CD14-positive monocyte (primary cell): Measurements from ENCODE around the gene HOXC13. TPM values are rescaled to one million over a fixed set of nuclear protein-coding genes. Genes with fewer than 3 reads are reported as not detected.
A peak's percentile ranks its signal among the peaks of the same experiment; 100 is the strongest.

Source experiments
- DNase-seq, 3 donors: peaks; one replicate each; pipeline ENCODE4 v3.0.0-alpha.2; 2011 to 2022
- H2AFZ ChIP-seq: 2 replicates; pipeline ENCODE4 v1.6.0; 2012; ENCODE audit warnings: mild to moderate bottlenecking, low read depth, low read length, inconsistent platforms; ENCODE audit not compliant: insufficient read depth, poor library complexity, severe bottlenecking
- H3K27ac ChIP-seq, 2 donors: 1 replicate in 1 of 2; 2 replicates in 1 of 2; pipeline ENCODE4 v1.5.1; 2012 to 2013; ENCODE audit warnings: low read length in 2 of 2, control low read depth in 1 of 2, inconsistent platforms in 1 of 2, low read depth in 1 of 2, mild to moderate bottlenecking in 1 of 2
- H3K27me3 ChIP-seq, 2 donors: one replicate each; pipeline versions ENCODE4 v1.6.0 to v1.6.1; 2011 to 2013; ENCODE audit warnings: low read length in 2 of 2; ENCODE audit not compliant: control insufficient read depth in 2 of 2, insufficient read depth in 2 of 2
- H3K36me3 ChIP-seq, 2 donors: replicated peaks in 1 of 2; 1 replicate in 1 of 2; 2 replicates in 1 of 2; pipeline versions ENCODE4 v1.5.1 to v1.6.1; 2012 to 2013; ENCODE audit warnings: low read length in 2 of 2, control low read depth in 1 of 2, inconsistent platforms in 1 of 2, mild to moderate bottlenecking in 1 of 2; ENCODE audit not compliant: insufficient read depth in 2 of 2, control insufficient read depth in 1 of 2
- H3K4me1 ChIP-seq, 2 donors: 1 replicate in 1 of 2; 2 replicates in 1 of 2; pipeline versions ENCODE4 v1.5.1 to v1.6.1; 2012 to 2013; ENCODE audit warnings: low read length in 2 of 2, control low read depth in 1 of 2, inconsistent platforms in 1 of 2, mild to moderate bottlenecking in 1 of 2, moderate library complexity in 1 of 2; ENCODE audit not compliant: insufficient read depth in 2 of 2, control insufficient read depth in 1 of 2
- H3K4me2 ChIP-seq: replicated peaks from 2 replicates; pipeline ENCODE3; 2012; ENCODE audit warnings: low read length, moderate library complexity, mild to moderate bottlenecking; ENCODE audit not compliant: poor library complexity, severe bottlenecking; ENCODE audit errors: extremely low read depth
- H3K4me3 ChIP-seq, 3 experiments: fragments of 200-600 bp in 1 of 3; sonication (generic) in 1 of 3; replicated peaks in 1 of 3; 1 replicate in 2 of 3; 2 replicates in 1 of 3; pipeline ENCODE4 v1.5.1; 2011 to 2013; ENCODE audit warnings: low read length in 3 of 3, mild to moderate bottlenecking in 3 of 3, control low read depth in 2 of 3, low read depth in 2 of 3, inconsistent platforms in 1 of 3, moderate library complexity in 1 of 3
- H3K79me2 ChIP-seq: 2 replicates; pipeline ENCODE4 v1.6.0; 2012; ENCODE audit warnings: mild to moderate bottlenecking, control low read depth, inconsistent platforms, low read length, moderate library complexity; ENCODE audit not compliant: insufficient read depth
- H3K9ac ChIP-seq: 2 replicates; pipeline ENCODE4 v1.6.0; 2017; ENCODE audit warnings: low read length, mild to moderate bottlenecking; ENCODE audit not compliant: insufficient read depth, poor library complexity, severe bottlenecking
- H3K9me3 ChIP-seq, 2 donors: replicated peaks in 1 of 2; 1 replicate in 1 of 2; 2 replicates in 1 of 2; pipeline versions ENCODE4 v1.5.1 to v1.6.1; 2012 to 2013; ENCODE audit warnings: low read length in 2 of 2, control low read depth in 1 of 2; ENCODE audit not compliant: control insufficient read depth in 1 of 2, insufficient read depth in 1 of 2
- H4K20me1 ChIP-seq: 2 replicates; pipeline ENCODE4 v1.6.0; 2012; ENCODE audit warnings: mild to moderate bottlenecking, low read length, control low read depth, moderate library complexity; ENCODE audit not compliant: insufficient read depth
- H3K27ac Mint-ChIP-seq, 7 donors: one replicate each; pipeline ENCODE4 v1.8.0; 2020; ENCODE audit warnings: mild to moderate bottlenecking in 7 of 7, mixed read lengths in 7 of 7, moderate library complexity in 6 of 7, inconsistent platforms in 2 of 7
- H3K27me3 Mint-ChIP-seq, 3 donors: one replicate each; pipeline ENCODE4 v1.8.0; 2021 to 2022; ENCODE audit warnings: low read depth in 3 of 3, mild to moderate bottlenecking in 3 of 3, mixed read lengths in 3 of 3, moderate library complexity in 3 of 3, inconsistent platforms in 1 of 3
- H3K36me3 Mint-ChIP-seq, 2 donors: one replicate each; pipeline ENCODE4 v1.8.0; 2020; ENCODE audit warnings: mixed read lengths in 2 of 2, inconsistent platforms in 1 of 2, mild to moderate bottlenecking in 1 of 2
- H3K4me1 Mint-ChIP-seq: one replicate; pipeline ENCODE4 v1.8.0; 2020; ENCODE audit warnings: mild to moderate bottlenecking, mixed read lengths
- H3K4me3 Mint-ChIP-seq, 2 donors: one replicate each; pipeline ENCODE4 v1.8.0; 2020; ENCODE audit warnings: mild to moderate bottlenecking in 2 of 2, mixed read lengths in 2 of 2, moderate library complexity in 1 of 2
- H3K9me3 Mint-ChIP-seq, 7 donors: one replicate each; pipeline ENCODE4 v1.8.0; 2020 to 2022; ENCODE audit warnings: mixed read lengths in 7 of 7, mild to moderate bottlenecking in 6 of 7, moderate library complexity in 6 of 7, inconsistent platforms in 2 of 7
- WGBS: methylation state at CpG from one replicate; pipeline ENCODE4 v1.1.5; 2013; ENCODE audit warnings: missing lambda C conversion rate; ENCODE audit not compliant: insufficient coverage; 5-methylcytosine and 5-hydroxymethylcytosine counted together
- intact Hi-C, 2 donors: fragments of 100-400 bp; cut with micrococcal nuclease; formaldehyde crosslinking; loops; one replicate each; pipeline versions ENCODE4 v1.15.0 to v1.15.1; 2023
- polyA plus RNA-seq, 3 donors: library from polyadenylated mRNA; depleted of rRNA in 1 of 3; unstranded in 2 of 3; stranded (reverse) in 1 of 3; fragments of 300-500 nt in 2 of 3; fragments of >200 nt in 1 of 3; fragmentation: Illumina TruSeq in 2 of 3; gene quantifications; 1 replicate in 2 of 3; 2 replicates in 1 of 3; pipeline ENCODE4 v1.2.3, GENCODE V29; 2012 to 2021
- TF ChIP-seq, protein P1 (sequence below): fragments of 200-600 bp; IDR thresholded peaks from one replicate; pipeline ENCODE4 v1.8.0; 2022; ENCODE audit warnings: antibody characterized with exemption, mild to moderate bottlenecking

Gene HOXC13
- polyA plus RNA-seq, 3 donors = not detected

DNA sequence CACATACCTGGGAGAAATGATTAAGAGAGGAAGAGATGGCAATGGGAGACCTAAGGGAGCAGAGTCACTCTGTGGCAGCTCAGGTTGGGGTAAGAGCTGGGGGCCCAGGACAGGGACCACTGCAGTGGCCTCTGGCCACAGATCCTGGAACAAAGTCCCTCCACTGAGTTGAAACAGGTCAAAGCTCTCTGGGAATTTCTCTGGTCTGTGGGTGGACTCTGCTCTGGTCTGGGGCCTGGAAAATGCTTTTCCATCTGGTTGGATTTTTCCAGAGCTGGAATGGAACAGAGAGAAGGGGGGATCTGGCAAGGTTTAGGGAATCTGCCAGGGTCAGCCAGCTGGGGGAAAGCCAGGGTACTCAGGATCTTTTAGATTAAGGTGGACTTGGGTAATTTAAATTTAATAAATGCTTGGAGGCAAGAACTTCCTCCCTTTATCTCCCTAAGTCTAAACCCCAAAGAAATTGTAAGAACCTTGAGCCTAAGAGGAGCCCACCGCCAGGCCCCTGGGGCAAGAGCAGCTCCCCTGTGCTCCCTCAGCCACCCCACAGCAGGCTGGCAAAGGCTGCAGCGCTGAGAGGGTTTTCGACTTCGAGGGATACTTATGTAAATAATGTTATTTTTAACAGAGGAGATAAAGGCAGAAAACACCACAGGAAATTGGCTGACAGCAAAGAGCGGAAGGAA is 50.1 kb downstream of the HOXC13 start:
- Mint-ChIP-seq H3K9me3 (peaks cover 10 to 68% (median 48%) of the 10 kb centered on the region in 7 donors), H3K36me3 (peaks cover 2 to 26% of the 10 kb centered on the region in 2 donors), H3K4me3 (peak overlapping the region in 1 of 2 donors; percentile 80), H3K27me3 (peaks cover 97 to 100% (median 100%) of the 10 kb centered on the region in 3 donors), H3K4me1 (peaks cover 36% of the 10 kb centered on the region), H3K27ac (no peak overlapping the region)
- Histone ChIP-seq H3K79me2 (no peaks in the 10 kb centered on the region), H4K20me1 (no peaks in the 10 kb centered on the region), H3K27ac (no peak overlapping the region), H3K9ac (no peak overlapping the region), H3K27me3 (peaks cover 91 to 100% of the 10 kb centered on the region in 2 donors), H3K36me3 (no peaks in the 10 kb centered on the region), H2AFZ (no peak overlapping the region), H3K4me2 (no peak overlapping the region), H3K9me3 (peaks cover 28 to 81% of the 10 kb centered on the region in 2 donors), H3K4me3 (no peak overlapping the region), H3K4me1 (peaks cover 23 to 26% of the 10 kb centered on the region in 2 donors)
- intact Hi-C loops = loop anchor here in 1 of 2 donors (10.0 kb wide), 1 partner anchor 294 kb away; no protein-coding TSS in a partner anchor
- TF ChIP-seq, protein P1, sequence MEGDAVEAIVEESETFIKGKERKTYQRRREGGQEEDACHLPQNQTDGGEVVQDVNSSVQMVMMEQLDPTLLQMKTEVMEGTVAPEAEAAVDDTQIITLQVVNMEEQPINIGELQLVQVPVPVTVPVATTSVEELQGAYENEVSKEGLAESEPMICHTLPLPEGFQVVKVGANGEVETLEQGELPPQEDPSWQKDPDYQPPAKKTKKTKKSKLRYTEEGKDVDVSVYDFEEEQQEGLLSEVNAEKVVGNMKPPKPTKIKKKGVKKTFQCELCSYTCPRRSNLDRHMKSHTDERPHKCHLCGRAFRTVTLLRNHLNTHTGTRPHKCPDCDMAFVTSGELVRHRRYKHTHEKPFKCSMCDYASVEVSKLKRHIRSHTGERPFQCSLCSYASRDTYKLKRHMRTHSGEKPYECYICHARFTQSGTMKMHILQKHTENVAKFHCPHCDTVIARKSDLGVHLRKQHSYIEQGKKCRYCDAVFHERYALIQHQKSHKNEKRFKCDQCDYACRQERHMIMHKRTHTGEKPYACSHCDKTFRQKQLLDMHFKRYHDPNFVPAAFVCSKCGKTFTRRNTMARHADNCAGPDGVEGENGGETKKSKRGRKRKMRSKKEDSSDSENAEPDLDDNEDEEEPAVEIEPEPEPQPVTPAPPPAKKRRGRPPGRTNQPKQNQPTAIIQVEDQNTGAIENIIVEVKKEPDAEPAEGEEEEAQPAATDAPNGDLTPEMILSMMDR = no peak
- 0% methylated on average over 1 of the region's 5 CpGs for WGBS
- DNase-seq = no peak

DNA sequence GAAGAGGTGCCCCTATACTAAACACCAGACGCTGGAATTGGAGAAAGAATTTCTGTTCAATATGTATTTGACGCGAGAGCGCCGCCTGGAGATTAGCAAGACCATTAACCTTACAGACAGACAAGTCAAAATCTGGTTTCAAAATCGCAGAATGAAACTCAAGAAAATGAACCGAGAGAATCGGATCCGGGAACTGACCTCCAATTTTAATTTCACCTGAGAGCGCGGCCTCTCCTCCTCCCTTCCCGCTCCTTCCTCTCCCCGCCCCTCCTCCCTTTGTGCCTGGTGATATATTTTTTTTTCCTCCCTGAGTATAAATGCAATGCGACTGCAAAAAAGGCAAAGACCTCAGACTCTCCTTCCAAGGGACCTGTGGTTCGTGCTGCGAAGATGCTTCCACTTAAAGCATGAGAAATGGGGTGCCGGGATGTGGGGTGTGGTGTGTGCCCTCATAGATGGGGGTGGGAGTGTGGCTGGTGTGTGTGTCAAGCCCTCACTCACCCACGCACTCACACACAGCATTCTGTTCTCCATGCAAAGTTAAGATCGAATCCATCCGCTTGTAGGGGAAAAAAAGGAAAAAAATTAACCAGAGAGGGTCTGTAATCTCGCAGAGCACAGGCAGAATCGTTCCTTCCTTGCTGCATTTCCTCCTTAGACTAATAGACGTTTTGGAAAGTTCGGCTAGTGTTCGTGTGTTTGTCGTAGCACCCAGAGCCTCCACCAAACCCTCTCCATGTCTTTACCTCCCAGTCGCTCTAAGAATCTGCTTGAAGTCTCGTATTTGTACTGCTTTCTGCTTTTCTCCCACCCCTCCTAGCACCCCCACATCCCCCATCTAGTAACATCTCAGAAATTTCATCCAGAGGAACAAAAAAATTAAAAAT is 50.8 kb downstream of the HOXC13 start:
- Mint-ChIP-seq H3K4me1 (peaks cover 33% of the 10 kb centered on the region), H3K36me3 (peaks cover 2 to 27% of the 10 kb centered on the region in 2 donors), H3K27ac (no peak overlapping the region), H3K9me3 (peaks cover 7 to 68% (median 45%) of the 10 kb centered on the region in 7 donors), H3K4me3 (peak overlapping the region in 1 of 2 donors; percentile 80), H3K27me3 (peaks cover 99 to 100% (median 100%) of the 10 kb centered on the region in 3 donors)
- intact Hi-C loops = loop anchor here in 1 of 2 donors (10.0 kb wide), 1 partner anchor 295 kb away; no protein-coding TSS in a partner anchor
- Histone ChIP-seq H3K27me3 (peaks cover 92 to 100% of the 10 kb centered on the region in 2 donors), H3K4me2 (no peak overlapping the region), H2AFZ (no peak overlapping the region), H3K4me1 (peaks cover 15 to 18% of the 10 kb centered on the region in 2 donors), H3K36me3 (no peaks in the 10 kb centered on the region), H4K20me1 (no peaks in the 10 kb centered on the region), H3K9me3 (peaks cover 20 to 80% of the 10 kb centered on the region in 2 donors), H3K4me3 (no peak overlapping the region), H3K27ac (no peak overlapping the region), H3K79me2 (no peaks in the 10 kb centered on the region), H3K9ac (no peak overlapping the region)
- WGBS = 2% methylated on average over 8 of the region's 28 CpGs
- TF ChIP-seq, protein P1 = peak; percentile 30
- no peak for DNase-seq
